GM20000 (cell line): ENCODE results near the gene BBOX1.

Experiments
- DNase-seq: peaks from one replicate; pipeline ENCODE4 v3.0.0; 2012; ENCODE audit warnings: low spot score
- TF ChIP-seq, protein P1 (sequence below): IDR thresholded peaks from 2 replicates; pipeline ENCODE4 v1.5.1; 2012; ENCODE audit warnings: mild to moderate bottlenecking, control low read depth; ENCODE audit errors: extremely low read depth, missing control alignments

Gene BBOX1

GRCh38 chr11:27002431-27002830 is 38.2 kb upstream of the BBOX1 start:
- DNase-seq, result no peak
- TF ChIP-seq, protein P1, sequence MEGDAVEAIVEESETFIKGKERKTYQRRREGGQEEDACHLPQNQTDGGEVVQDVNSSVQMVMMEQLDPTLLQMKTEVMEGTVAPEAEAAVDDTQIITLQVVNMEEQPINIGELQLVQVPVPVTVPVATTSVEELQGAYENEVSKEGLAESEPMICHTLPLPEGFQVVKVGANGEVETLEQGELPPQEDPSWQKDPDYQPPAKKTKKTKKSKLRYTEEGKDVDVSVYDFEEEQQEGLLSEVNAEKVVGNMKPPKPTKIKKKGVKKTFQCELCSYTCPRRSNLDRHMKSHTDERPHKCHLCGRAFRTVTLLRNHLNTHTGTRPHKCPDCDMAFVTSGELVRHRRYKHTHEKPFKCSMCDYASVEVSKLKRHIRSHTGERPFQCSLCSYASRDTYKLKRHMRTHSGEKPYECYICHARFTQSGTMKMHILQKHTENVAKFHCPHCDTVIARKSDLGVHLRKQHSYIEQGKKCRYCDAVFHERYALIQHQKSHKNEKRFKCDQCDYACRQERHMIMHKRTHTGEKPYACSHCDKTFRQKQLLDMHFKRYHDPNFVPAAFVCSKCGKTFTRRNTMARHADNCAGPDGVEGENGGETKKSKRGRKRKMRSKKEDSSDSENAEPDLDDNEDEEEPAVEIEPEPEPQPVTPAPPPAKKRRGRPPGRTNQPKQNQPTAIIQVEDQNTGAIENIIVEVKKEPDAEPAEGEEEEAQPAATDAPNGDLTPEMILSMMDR, result no peak

DNA sequence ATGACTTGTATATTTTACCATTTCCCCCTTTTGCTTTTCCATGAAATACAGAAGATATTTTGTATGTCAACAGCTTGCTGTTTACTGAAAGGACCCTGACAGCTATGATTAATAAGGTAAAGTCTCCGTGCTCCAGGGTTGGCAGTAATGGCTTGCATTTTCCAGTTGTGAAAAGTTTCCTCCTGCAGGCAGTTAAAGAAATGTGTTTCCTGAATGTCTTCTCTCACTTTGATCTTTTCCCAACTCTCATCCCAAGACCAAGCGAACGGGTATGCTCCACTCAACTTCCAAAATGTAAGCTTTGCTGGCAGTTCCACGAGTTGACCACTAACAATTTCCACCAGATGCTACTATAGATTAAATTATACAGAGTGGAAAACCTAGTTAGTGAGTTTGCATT is 37.8 kb upstream of the BBOX1 start:
- TF ChIP-seq, protein P1, result no peak
- DNase-seq, result no peak

DNA sequence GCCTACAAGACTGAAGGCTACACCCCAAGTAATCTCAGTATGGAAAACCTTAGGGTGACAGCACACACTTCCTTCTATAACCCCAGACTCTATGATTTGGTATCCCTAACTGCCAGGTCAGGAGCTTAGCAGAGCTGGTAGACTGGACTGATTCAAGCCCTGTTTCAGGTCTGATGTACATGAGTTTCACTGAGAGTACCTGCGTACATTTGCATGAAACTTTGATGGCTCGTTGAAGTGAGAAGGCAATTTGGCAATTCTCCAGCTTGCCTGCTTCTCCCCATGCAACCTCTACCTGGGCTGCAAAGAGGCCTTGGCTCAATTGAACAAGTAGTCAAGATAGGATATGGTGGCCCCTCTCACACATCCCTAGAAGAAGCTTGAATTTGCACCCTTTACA is 36.5 kb upstream of the BBOX1 start:
- no peak for DNase-seq

DNA sequence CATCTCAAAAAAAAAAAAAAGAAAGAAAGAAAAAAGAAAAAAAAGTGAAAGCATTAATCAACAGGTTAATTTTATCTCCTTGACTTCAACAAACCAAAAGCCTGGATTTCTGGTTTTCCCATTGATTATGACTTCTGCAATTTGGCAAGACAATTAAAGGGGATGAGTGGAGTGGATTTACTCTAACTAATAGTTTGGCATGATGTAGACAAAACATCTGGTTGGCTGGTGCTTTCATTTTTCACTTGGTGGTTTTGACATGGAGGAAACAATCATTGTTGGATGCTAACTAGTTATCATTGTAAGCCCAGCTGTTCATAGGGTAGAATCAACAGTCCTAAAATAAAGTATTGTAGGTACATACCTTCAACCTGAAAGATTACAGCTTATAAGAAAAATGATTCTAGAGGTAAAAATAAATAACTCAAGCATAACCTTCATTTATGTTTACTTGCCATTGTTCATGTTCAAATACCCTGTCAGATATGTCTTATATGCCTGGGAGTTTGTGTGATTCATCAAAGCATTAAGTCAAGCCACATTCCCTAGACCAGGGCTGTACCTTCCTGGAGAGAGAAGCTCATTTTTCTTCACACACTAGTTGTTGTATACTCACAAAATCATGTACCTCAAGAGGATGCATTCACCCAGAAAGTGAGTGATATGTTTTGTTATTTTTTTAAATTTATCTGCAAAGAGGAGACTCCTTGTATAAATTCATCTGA is 31.6 kb upstream of the BBOX1 start:
- TF ChIP-seq, protein P1, result no peak
- DNase-seq, result no peak

More for the DNA sequence above, 36.5 kb upstream of the BBOX1 start:
- TF ChIP-seq, protein P1, result no peak

- TF ChIP-seq, protein P1, result no peak
- DNase-seq, result no peak
Observed at GRCh38 chr11:27011560-27012233, 28.9 kb upstream of the BBOX1 start.

DNA sequence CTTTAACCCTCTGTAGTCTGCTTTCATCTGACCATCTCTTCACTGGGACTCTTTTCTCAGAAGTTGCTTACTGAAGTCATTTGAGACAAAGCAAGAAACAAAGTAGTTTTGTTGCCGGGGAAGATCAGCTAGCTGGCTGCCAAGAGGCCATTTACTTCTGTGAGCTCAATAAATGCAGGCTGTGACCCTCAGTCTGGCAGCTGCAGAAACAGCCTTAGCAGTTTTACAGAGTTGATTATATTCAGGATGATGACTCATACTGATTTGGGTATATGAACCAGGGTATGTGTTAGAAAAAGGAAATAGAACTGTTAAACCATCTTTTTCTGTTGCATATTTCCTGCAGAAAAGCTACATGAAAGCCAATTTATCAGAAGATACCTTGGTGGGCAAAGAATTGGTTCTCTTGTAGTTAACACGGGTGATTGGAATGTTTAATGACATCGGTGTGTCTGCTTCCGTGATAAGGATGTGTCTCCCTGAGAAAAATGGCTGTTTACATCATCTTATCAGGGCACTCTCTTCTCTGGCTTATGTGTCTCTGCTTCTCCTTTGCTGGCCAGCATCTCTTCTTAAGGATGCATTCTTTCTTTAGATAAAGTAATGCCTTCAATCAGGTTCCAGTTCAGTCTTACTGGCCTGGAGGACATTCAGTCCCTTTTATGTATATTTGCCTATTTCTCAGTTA is 28.2 kb upstream of the BBOX1 start:
- TF ChIP-seq, protein P1, result no peak
- DNase-seq, result no peak

DNA sequence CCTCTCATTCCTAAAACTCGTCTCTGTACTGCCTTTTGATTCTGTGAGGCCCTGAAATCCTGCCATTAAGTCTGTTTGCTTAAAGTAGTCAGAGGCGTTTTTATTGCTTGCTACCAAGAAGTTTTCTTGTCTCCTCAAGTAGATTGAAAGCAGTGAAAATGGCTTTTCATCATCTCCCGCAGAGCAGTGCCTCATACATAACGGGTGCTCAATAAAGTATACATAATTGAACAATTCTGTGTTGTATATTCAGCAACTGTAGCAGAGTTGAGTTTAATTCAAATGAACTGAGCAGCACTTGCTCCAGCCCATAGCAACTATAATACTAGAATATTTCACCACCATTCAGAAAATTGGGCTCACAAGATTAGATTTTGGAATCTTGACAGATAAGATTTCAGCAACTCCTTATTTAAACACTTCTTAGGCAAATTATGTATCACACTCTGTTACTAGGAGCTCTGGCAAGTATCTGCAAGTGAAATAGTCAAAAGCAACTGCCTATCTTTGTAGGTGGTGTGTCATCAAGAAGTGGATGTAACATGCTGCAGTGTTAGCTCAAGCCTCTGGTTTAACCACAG is 26.7 kb upstream of the BBOX1 start:
- TF ChIP-seq, protein P1, result no peak
- no peak for DNase-seq
